ENCODE data around the gene CAPN12. TPM values are rescaled to one million over a fixed set of nuclear protein-coding genes. Genes with fewer than 3 reads are reported as not detected.

CAPN12 gene
- total RNA-seq, 1 experiment from 2014 or later, result 58.5 TPM

DNA sequence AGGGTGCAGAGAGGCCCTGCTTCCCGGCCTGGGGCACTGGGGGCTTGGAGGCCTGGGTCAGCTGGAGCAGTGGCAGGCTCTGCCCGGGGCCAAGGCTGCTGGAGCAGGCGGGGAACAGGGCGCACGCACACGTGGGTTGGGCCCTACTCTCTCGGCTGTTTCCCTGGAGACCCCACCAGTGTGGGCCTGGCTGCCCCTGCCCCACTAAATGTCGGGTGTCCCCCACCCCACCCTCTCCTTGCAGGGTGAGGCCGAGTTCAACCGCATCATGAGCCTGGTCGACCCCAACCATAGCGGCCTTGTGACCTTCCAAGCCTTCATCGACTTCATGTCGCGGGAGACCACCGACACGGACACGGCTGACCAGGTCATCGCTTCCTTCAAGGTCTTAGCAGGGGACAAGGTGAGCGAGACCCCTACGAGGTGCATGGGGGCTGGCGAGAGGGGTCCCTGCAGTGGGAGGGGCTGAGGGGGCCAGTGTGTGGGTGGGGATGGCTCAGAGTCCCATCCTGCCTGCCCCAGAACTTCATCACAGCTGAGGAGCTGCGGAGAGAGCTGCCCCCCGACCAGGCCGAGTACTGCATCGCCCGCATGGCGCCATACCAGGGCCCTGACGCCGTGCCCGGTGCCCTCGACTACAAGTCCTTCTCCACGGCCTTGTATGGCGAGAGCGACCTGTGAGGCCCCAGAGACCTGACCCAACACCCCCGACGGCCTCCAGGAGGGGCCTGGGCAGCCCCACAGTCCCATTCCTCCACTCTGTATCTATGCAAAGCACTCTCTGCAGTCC lies 15.3 kb downstream of the CAPN12 start:
- intact Hi-C loops (cut with micrococcal nuclease; ENCODE audit: unreplicated experiment), result loop anchor here (5.0 kb wide), 1 partner anchor 77 kb away; no protein-coding TSS in a partner anchor
- H3K36me3 ChIP-seq (ENCODE audit: control insufficient read depth, insufficient read depth, low read length), result peaks cover 58% of the 10 kb centered on the region
- in situ Hi-C loops (cut with HindIII; ENCODE audit: low pct_unique_long_range_greater_than_20kb, low sequenced_read_pairs), result no loop called here
- no peaks in the 10 kb centered on the region for H3K9me3 ChIP-seq (ENCODE audit: control insufficient read depth, insufficient read depth, low read depth, low read length)
- TF ChIP-seq POLR2AphosphoS5 (IDR thresholded peaks at IDR 0.05; ENCODE audit: low read depth, low read length) (peak; percentile 38), SIN3A (IDR thresholded peaks at IDR 0.05; ENCODE audit: borderline replicate concordance, insufficient read depth, low read depth, low read length) (no peak)
- peak overlapping the region; percentile 73 for H3K27ac ChIP-seq (ENCODE audit: low read length)
- peaks cover 89% of the 10 kb centered on the region for H3K4me1 ChIP-seq (ENCODE audit: control insufficient read depth, insufficient read depth, low read length)
- ATAC-seq (no peak), DNase-seq (ENCODE audit: low read depth, low spot score) (no peak)
- ChIA-PET POLR2A (no interaction called here), CTCF (interaction anchor here (0.6 to 1.0 kb wide), 2 partner anchors 113 to 132 kb away, joined by 3 read pairs; no protein-coding TSS in a partner anchor)
- H3K4me3 ChIP-seq (ENCODE audit: low read depth in 2 of 2, low read length in 2 of 2), result no peak overlapping the region
- no TSS peak for BruUV-seq (replicated peaks)
- no peaks in the 10 kb centered on the region for H3K27me3 ChIP-seq (ENCODE audit: control insufficient read depth, insufficient read depth, low read length)

DNA sequence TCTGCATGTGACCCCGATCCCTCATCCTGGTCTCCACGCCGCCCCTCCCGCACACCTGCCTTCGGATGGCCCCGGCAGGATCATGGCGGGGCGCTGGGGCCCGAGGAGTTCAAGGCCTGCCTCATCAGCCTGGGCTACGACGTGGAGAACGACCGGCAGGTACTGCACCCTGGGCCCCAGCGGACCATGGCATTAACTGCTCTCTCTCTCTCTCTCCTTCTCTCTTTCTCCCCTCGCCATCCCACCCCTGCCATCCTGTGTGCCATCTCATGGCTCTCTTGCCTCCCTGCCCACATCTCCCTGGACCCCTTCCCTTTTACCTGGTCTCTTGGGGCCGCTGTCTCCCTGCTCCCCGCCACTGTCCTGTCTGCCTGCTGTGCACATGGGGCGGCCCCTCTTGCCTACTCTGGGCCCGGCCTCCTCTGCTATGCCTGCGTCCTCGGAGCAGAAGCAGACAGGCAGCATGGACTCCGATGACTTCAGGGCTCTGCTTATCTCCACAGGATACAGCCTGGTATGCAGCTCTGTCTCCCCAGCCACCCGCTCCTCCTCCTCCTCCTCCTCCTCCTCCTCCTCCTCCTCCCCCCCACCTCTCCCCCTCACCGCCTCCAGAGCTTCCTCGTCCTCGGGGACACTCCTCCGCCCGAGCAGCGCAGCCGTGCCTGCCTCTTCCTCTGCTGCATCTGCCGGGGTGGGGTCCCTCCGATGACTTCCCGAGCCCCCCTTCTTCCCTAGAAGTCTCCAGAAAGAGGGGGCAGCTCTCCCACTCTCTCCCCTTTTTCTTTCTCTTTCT lies 16.2 kb downstream of the CAPN12 start:
- DNase-seq (ENCODE audit: low read depth, low spot score) (no peak), ATAC-seq (peak; percentile 10)
- H3K27me3 ChIP-seq (ENCODE audit: control insufficient read depth, insufficient read depth, low read length), result no peaks in the 10 kb centered on the region
- peak overlapping the region; percentile 73 for H3K27ac ChIP-seq (ENCODE audit: low read length)
- ChIA-PET POLR2A (no interaction called here), CTCF (interaction anchor here (0.6 to 1.3 kb wide), 9 partner anchors 9 to 635 kb away, joined by 3 to 9 read pairs (median 3); partner anchors contain the start of genes MRPS12 and SARS2)
- no TSS peak for BruUV-seq (replicated peaks)
- peaks cover 66% of the 10 kb centered on the region for H3K36me3 ChIP-seq (ENCODE audit: control insufficient read depth, insufficient read depth, low read length)
- in situ Hi-C loops (cut with HindIII; ENCODE audit: low pct_unique_long_range_greater_than_20kb, low sequenced_read_pairs), result no loop called here
- peaks cover 87% of the 10 kb centered on the region for H3K4me1 ChIP-seq (ENCODE audit: control insufficient read depth, insufficient read depth, low read length)
- intact Hi-C loops (cut with micrococcal nuclease; ENCODE audit: unreplicated experiment), result loop anchor here (5.0 kb wide), 1 partner anchor 76 kb away; no protein-coding TSS in a partner anchor
- TF ChIP-seq TCF7L2 (IDR thresholded peaks at IDR 0.05; ENCODE audit: low read depth, low read length), result no peak
- peak; percentile 72 for TF ChIP-seq POLR2AphosphoS5 (IDR thresholded peaks at IDR 0.05; ENCODE audit: low read depth, low read length)
- no peaks in the 10 kb centered on the region for H3K9me3 ChIP-seq (ENCODE audit: control insufficient read depth, insufficient read depth, low read depth, low read length)
- H3K4me3 ChIP-seq (ENCODE audit: low read depth in 2 of 2, low read length in 2 of 2), result no peak overlapping the region

DNA sequence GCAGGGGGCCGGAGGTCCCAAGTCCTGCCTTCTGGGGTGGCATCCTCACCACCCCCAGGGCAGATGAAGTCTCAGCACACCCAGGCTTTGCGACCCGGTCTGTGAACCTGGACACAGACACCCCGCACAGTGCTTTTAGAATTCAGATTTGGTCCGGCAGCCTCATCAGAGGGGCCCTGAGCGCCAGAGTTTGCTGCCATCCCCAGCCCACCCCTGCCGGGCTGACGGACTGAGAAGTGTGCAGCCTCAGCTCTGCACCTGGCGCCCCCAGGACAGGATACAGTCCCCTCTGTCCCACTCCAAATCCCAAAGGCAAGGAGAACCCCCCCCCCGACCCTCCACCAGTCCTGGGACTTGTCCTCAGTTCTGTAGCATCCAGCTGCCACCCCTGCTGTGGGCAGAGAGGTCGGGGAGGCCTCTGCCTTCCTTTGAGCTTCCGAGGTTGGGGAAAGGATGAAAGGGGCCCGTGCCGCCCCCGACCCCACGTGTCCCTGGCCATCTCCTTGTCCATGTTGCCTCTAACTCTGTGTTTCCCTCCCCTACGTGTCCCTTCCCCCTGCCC lies 16.9 kb downstream of the CAPN12 start:
- DNase-seq (ENCODE audit: low read depth, low spot score) (no peak), ATAC-seq (no peak)
- ChIA-PET CTCF (interaction anchor here (0.6 to 1.3 kb wide), 4 partner anchors 141 to 635 kb away, joined by 4 to 9 read pairs (median 6); partner anchors contain the start of genes MRPS12 and SARS2), POLR2A (interaction anchor here (0.6 kb wide), 1 partner anchor 105 kb away, joined by 4 read pairs; no protein-coding TSS in a partner anchor)
- Histone ChIP-seq H3K36me3 (ENCODE audit: control insufficient read depth, insufficient read depth, low read length) (peaks cover 71% of the 10 kb centered on the region), H3K9me3 (ENCODE audit: control insufficient read depth, insufficient read depth, low read depth, low read length) (no peaks in the 10 kb centered on the region), H3K27me3 (ENCODE audit: control insufficient read depth, insufficient read depth, low read length) (no peaks in the 10 kb centered on the region), H3K4me1 (ENCODE audit: control insufficient read depth, insufficient read depth, low read length) (peaks cover 88% of the 10 kb centered on the region), H3K4me3 (ENCODE audit: low read depth in 2 of 2, low read length in 2 of 2) (no peak overlapping the region), H3K27ac (ENCODE audit: low read length) (peak overlapping the region; percentile 69)
- intact Hi-C loops (cut with micrococcal nuclease; ENCODE audit: unreplicated experiment) (loop anchor here (5.0 kb wide), 1 partner anchor 75 kb away; no protein-coding TSS in a partner anchor), in situ Hi-C loops (cut with HindIII; ENCODE audit: low pct_unique_long_range_greater_than_20kb, low sequenced_read_pairs) (no loop called here)
- TF ChIP-seq, protein P1, sequence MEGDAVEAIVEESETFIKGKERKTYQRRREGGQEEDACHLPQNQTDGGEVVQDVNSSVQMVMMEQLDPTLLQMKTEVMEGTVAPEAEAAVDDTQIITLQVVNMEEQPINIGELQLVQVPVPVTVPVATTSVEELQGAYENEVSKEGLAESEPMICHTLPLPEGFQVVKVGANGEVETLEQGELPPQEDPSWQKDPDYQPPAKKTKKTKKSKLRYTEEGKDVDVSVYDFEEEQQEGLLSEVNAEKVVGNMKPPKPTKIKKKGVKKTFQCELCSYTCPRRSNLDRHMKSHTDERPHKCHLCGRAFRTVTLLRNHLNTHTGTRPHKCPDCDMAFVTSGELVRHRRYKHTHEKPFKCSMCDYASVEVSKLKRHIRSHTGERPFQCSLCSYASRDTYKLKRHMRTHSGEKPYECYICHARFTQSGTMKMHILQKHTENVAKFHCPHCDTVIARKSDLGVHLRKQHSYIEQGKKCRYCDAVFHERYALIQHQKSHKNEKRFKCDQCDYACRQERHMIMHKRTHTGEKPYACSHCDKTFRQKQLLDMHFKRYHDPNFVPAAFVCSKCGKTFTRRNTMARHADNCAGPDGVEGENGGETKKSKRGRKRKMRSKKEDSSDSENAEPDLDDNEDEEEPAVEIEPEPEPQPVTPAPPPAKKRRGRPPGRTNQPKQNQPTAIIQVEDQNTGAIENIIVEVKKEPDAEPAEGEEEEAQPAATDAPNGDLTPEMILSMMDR (IDR thresholded peaks at IDR 0.05), result no peak
- TF ChIP-seq, protein P2, sequence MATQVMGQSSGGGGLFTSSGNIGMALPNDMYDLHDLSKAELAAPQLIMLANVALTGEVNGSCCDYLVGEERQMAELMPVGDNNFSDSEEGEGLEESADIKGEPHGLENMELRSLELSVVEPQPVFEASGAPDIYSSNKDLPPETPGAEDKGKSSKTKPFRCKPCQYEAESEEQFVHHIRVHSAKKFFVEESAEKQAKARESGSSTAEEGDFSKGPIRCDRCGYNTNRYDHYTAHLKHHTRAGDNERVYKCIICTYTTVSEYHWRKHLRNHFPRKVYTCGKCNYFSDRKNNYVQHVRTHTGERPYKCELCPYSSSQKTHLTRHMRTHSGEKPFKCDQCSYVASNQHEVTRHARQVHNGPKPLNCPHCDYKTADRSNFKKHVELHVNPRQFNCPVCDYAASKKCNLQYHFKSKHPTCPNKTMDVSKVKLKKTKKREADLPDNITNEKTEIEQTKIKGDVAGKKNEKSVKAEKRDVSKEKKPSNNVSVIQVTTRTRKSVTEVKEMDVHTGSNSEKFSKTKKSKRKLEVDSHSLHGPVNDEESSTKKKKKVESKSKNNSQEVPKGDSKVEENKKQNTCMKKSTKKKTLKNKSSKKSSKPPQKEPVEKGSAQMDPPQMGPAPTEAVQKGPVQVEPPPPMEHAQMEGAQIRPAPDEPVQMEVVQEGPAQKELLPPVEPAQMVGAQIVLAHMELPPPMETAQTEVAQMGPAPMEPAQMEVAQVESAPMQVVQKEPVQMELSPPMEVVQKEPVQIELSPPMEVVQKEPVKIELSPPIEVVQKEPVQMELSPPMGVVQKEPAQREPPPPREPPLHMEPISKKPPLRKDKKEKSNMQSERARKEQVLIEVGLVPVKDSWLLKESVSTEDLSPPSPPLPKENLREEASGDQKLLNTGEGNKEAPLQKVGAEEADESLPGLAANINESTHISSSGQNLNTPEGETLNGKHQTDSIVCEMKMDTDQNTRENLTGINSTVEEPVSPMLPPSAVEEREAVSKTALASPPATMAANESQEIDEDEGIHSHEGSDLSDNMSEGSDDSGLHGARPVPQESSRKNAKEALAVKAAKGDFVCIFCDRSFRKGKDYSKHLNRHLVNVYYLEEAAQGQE (IDR thresholded peaks at IDR 0.05; ENCODE audit: insufficient read depth in 1 of 2, low read depth in 2 of 2, low read length in 1 of 2), result no peak
- TF ChIP-seq POLR2AphosphoS5 (IDR thresholded peaks at IDR 0.05; ENCODE audit: low read depth, low read length) (no peak; the same call in 1 of the 2 replicates), SIN3A (IDR thresholded peaks at IDR 0.05; ENCODE audit: borderline replicate concordance, insufficient read depth, low read depth, low read length) (no peak), TCF7L2 (IDR thresholded peaks at IDR 0.05; ENCODE audit: low read depth, low read length) (peak; percentile 23; the same call in 1 of the 2 replicates)
- BruUV-seq (replicated peaks), result no TSS peak
